GF-D8 (cell line): ENCODE measurements around the gene GPA33.
"Not testable (repeated sequence)": the region's sequence is repeated elsewhere in the genome, so short reads cannot be mapped to it uniquely, and the experiment has no call there.

Experiments
- DNase-seq: peaks from one replicate; lab custom pipeline; 2025; lab: John Stamatoyannopoulos, UW

The GPA33 gene

DNA sequence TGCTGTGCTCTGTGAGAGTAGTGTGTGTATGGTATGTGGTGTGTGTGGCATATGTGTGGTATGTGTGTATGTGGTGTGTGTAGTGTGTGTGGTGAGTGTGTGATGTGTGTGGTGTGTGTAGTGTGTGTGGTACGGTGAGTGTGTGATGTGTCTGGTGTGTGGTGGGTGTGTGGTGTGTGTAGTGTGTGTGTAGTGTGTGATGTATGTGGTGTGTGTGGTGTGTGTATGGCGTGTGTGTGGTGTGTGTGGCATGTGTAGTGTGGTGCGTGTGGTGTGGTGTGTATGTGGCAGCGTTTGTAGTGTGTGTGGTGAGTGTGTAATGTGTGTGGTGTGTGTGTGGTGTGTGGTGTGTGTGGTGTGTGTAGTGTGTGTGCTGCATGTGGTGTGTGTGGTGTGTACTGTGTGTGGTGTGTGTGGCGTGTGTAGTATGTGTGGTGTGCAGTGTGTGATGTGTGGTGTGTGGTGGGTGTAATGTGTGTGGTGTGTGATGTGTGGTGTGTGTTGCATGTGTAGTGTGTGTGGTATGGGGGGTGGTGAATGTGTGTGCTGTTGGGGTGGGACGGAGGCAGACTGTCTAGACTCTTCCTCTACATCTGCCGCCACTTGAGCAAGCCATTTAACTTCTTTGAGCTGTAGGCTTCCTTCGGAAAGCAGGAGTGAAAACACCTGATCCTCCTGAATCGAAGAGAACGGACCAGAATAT lies 33.5 kb downstream of the GPA33 start:
- DNase-seq: no peak

DNA sequence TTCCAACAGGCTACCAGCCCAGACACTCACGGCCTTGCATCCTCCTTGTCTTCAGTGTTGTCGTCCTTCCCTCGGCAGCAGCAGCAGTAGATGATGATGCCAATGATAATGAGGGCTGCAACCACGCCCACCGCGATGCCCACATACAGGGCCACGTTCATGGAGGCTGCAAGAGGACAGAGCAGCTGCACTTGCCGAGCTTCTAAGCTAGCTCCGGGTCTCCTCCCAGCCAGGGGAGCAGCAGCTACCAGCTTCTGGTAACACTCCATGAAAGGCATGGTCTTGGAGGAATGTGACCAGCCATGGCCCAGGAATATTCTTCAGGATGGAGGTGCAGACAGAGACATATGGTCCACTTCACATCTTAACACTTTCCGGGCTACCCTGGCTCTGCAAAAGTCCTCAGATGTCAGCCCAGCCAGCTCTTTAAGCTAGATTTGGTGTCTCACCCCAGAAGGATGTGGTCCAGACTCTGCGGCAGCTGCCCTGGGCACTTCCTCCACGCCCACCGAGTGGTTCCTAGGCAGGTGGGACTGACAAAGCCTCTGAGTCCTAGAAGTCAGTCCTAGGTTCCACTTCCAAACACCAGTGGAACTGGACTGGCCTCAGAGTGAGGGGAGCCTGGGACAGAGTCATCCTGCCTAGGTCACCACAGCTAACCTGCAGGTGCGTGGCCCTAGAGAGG lies 35.1 kb downstream of the GPA33 start:
- no peak for DNase-seq

DNA sequence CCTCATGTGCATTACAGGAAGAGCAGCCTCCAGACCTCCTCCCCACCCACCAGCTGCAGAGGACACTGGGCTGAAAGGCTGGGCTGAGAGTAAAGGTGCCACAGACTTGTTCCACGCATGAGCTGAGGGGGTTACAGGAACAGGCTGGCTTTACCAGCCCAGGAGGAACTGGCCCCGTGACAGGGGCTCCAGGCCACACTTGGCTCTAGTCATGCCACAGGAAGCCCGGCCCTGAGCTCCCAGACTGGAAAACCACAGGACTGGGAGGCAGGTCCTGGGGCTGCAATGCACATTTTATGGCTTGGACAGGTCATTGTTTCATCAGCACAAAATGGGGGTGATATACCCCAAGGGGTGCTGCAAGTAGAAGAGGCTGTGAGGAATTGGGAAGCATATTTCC lies 35.6 kb downstream of the GPA33 start:
- no peak for DNase-seq

DNA sequence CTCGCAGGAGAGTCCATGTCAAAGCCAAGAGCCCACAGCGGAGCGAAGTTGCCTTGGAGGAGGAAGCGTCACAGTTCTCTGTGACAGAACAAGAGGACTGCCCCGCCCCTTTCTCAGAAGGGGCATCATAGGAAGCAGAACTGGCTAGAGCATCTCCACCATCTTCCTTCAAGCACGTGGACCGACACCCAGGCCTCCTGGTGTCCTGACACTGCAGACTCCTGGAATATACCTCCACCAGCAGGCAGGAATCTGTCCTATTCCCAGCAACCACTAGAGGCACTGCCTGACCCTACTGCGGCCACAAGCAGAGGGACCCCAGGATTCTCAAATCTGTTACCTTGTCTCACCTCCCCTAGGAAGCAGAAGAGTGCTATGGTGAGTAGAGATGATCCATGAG lies 37.8 kb downstream of the GPA33 start:
- DNase-seq: no peak

GRCh38 chr1:167051907-167052306 lies 38.3 kb downstream of the GPA33 start:
- DNase-seq: no peak

DNA sequence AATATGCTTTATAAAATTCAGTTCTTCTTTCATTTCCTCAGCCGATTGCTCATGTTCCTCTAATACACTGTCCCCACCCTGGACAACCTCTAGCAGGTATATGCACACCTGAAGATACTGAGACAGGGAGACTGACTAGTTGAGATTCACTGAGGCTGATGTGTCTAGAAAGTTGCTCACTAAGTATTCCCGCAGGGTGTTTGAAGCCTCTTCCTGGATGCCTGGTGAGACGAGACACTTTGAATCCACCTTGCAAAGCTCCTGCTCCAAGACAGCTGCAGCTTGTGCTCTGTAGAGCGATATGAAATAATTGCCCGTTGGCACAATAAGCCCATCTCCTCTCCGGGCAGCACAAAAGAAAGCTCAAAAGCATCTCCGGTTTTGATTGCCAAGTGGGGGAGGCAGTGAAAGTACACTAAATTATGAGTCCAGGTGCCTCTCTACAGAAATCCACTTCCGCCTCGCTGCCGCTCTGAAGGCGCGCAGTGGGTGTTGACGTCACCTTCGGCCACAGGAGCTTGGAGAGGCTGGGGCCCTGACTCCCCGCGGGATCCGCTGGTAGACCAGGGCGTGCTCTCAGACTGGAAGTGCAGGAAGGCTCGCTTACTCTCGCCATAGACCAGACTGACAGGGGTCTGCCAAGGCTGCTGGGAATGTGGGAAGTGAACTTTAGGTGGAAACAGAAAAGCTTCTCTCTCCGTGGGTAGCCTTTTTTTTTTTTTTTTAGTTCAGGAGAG lies 46.3 kb downstream of the GPA33 start:
- no peak for DNase-seq

- no peak for DNase-seq
Measured at GRCh38 chr1:167033646-167034045, 56.5 kb downstream of the GPA33 start.

DNA sequence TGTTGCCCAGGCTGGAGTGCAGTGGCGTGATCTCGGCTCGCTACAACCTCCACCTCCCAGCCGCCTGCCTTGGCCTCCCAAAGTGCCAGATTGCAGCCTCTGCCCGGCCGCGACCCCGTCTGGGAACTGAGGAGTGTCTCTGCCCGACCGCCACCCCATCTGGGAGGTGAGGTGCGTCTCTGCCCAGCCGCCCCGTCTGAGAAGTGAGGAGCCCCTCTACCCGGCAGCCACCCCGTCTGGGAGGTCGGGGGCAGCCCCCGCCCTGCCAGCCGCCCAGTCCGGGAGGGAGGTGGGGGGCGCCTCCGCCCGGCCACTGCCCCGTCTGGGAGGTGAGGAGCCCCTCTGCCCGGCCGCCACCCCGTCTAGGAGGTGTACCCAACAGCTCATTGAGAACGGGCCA lies 60.6 kb downstream of the GPA33 start:
- not testable (repeated sequence) for DNase-seq

DNA sequence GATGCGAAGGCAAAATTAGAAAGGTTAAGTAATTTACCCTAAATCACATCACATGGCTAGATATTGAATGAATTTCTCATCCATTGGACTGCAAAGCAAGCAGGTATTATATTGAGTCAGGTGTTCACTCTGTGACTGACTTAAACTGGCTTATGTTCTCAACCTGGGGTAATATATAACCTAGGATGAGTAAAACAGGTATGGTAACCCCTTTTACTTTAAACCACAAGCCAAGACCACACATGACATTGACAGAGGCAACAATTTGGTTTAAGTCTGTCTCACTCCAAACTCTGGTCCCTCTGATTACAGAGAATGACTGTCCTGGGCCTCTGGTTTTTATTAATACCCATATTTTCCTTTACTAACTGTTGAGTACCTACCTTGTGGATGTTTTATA lies 67.8 kb downstream of the GPA33 start:
- no peak for DNase-seq

DNA sequence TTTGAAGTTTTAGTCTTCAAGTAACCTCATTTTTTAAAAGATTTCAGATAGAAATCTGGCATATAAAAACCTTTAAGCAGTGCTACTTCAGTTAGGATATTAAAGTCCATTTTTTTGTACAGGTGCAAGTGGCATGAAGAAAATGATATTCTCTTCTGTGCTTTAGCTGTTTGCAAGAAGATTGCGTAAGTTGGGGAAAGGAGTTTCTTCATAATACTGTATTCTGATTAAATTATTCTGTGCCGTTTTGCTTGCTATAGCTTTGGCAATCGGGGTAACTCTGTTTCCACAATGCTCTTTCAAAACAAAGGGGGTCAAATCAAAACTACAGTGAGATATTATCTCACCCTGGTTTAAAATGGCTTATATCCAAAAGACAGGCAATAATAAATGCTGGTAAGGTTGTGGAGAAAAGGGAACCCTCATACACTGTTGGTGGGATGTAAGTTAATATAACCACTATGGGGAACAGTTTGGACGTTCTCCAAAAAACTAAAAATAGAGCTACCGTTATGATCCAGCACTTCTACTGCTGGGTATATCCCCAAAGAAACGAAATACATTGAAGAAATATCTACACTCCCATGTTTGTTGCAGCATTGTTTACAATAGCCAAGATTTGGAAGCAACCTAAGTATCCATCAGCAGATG lies 74.0 kb downstream of the GPA33 start:
- no peak for DNase-seq

- DNase-seq: no peak
Measured at GRCh38 chr1:167013108-167013929, 76.9 kb downstream of the GPA33 start.

DNA sequence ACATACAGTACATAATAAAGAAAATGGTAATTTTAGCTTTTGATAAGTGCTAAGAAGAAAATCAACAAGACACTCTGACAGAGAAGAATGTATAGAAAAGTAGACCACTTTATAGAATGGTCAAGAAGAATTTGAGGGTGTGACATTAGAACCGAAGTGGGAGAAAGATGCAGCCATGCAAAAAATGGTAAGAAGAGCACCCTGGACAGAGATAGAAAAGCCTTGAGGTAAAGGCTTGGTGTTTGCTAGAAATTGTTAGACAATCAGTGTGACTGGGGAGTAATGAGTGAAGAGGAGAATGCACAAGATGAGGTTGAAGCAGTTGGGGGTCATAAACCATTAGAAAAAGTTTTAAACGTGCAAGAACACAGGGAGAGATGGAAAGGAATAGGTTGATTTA lies 77.6 kb downstream of the GPA33 start:
- no peak for DNase-seq

- DNase-seq: no peak
Measured at GRCh38 chr1:167011560-167012191, 78.5 kb downstream of the GPA33 start.

DNA sequence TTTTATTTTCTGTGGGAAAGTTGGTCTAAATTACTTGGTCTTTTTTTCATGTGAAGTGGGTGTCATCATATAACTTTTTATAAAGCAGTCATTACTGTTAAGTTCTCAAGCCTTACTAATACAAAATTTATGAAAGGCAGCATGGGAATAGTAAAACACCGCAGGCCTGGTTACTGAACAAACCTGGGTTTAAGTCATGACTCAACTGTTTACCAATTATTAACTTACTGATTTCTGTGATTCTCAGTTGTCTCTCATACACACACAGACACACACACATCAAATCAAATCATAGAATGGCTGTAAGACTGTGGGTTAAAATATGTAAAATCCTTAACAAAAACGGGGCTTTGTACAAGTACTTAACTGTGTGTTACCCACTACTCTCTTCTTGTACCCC lies 86.5 kb downstream of the GPA33 start:
- no peak for DNase-seq
